HG03159 (cell line): ENCODE data around the gene EME2.
A peak's percentile ranks its signal among the peaks of the same experiment; 100 is the strongest.
"Not testable (repeated sequence)": the region's sequence is repeated elsewhere in the genome, so short reads cannot be mapped to it uniquely, and the experiment has no call there.

ENCODE experiments used
- ATAC-seq: cut with Tn5 transposase; IDR thresholded peaks from one replicate; pipeline ENCODE4 v1.9.1; 2021; ENCODE audit warnings: mild to moderate bottlenecking, moderate library complexity; ENCODE audit not compliant: unreplicated experiment

EME2 gene

GRCh38 chr16:1772362-1772907, at the start of gene EME2:
Gene EME2 (plus strand): TSS chr16:1772810. CDS start chr16:1773228, 418 bp downstream.
- ATAC-seq, result peak; percentile 3

GRCh38 chr16:1723450-1724147, 49.0 kb upstream of the EME2 start:
- no peak for ATAC-seq

GRCh38 chr16:1724491-1724890, 48.1 kb upstream of the EME2 start:
- no peak for ATAC-seq

GRCh38 chr16:1726661-1727502, 45.7 kb upstream of the EME2 start:
- no peak for ATAC-seq

GRCh38 chr16:1727651-1728624, 44.7 kb upstream of the EME2 start:
- ATAC-seq, result no peak

- ATAC-seq, result no peak
Measured at GRCh38 chr16:1729026-1729425, 43.6 kb upstream of the EME2 start.

GRCh38 chr16:1729445-1729844, 43.2 kb upstream of the EME2 start:
- no peak for ATAC-seq

GRCh38 chr16:1731073-1731472, 41.5 kb upstream of the EME2 start:
- no peak for ATAC-seq

GRCh38 chr16:1731603-1732002, 41.0 kb upstream of the EME2 start:
- no peak for ATAC-seq

GRCh38 chr16:1732071-1732470, 40.5 kb upstream of the EME2 start:
- no peak for ATAC-seq

- not testable (repeated sequence) for ATAC-seq
Measured at GRCh38 chr16:1732551-1732987, 40.0 kb upstream of the EME2 start.

GRCh38 chr16:1734123-1734522, 38.5 kb upstream of the EME2 start:
- ATAC-seq, result no peak

GRCh38 chr16:1734816-1735215, 37.8 kb upstream of the EME2 start:
- ATAC-seq, result no peak

GRCh38 chr16:1740234-1740633, 32.4 kb upstream of the EME2 start:
- no peak for ATAC-seq

- no peak for ATAC-seq
Measured at GRCh38 chr16:1740781-1741490, 31.7 kb upstream of the EME2 start.

GRCh38 chr16:1741553-1742165, 31.0 kb upstream of the EME2 start:
- ATAC-seq, result no peak

- ATAC-seq, result no peak
Measured at GRCh38 chr16:1743376-1744337, 29.0 kb upstream of the EME2 start.

GRCh38 chr16:1744338-1744840, 28.2 kb upstream of the EME2 start:
- ATAC-seq, result no peak
